Stimulated activated CD4-positive, alpha-beta T cell treated with anti-CD3 and anti-CD28 coated beads, Interleukin-1b, Interleukin-23, amount 100 ng/mL, for 1 hour (primary cell): ENCODE results near the gene SND1.

ENCODE experiments used
- DNase-seq, 2 donors: peaks; one replicate each; pipeline ENCODE4 v3.0.0-alpha.2; 2020; ENCODE audit warnings: low read depth in 2 of 2

The SND1 gene

DNA sequence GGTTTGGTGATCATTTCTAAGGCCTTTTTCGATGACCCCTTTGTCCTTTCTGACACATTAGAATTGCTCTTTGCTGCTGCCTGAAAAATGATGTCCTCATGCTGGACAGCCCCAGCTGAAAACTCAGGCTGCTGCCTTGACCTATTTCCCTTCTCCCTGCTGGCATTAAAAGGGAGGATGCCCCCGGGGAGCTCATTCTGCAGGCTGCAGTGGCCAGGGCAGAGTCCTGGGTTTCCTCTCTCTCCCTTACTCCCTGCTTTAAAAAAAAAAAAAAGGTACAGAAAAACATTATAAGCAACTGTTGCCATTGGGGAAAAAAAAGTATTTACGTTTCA lies 343.9 kb downstream of the SND1 start:
- DNase-seq, result no peak

DNA sequence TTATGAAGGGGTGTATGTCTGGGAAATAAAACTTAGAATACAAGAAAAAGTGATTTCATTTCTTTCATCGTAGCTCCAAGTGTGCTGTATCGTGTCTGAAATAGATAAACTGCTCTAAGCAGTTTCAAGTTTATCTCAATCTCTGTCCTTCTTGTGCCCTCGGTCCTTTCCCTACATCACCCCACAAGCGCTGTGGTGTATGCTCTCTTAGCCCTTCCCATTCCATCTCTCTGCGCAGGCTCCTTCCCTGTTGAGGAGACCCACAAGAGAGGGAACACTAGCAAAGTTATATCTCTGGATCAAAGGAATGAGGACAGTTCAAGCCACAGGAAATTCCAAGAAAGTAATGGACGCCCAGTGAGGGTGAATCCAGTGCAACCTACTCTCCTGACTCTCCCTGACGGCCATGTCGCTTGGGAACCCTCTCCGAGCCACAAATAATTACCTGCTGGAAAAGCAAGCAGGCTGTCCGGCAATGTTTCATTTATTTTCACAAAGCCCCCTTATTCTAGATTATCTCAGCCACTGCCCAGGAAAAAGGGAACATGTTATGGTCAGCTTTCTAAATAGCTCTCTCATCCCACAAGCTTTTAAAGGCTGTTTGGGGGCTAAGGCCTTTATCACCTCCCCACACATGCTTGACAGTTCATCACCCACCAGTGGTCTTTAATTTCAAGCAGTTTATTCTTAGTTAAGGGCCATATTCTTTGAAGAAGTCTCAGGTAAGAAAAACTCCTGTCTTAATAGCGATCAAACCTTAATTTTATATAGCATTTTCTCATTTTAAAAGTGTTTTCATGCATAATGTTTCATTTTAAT lies 344.5 kb downstream of the SND1 start:
- DNase-seq, result no peak

DNA sequence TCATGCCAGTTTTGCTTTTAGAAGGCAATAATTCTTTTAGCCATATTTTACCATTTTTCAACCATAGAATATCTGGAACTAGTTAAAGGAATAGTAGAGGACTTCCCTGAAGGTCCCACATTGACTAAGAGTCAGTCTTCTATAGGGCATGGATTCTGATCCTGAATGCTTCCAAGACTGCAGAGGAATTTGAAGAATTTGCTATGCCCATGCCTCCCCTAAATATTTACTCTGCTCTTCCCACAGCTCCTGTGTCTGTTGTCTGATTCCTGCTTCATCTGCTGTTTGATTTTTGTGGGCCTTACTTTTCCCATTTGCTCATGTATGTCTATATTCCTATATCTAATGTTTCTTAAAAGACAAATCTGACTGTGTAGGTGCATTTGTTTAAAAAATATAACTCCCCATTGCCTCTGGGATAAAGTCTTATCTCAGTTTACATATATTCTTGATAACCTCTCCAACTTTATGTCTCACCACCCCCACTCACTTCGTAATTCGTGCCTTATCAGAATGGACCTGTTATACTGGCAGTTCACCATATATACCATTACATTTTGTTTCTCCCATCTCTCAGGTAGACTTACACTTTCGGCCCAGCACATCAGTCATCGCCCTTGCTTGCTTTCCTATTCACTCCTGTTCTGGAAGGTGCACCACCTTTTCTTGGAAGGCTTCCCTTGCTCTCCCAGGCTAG lies 345.4 kb downstream of the SND1 start:
- no peak for DNase-seq

DNA sequence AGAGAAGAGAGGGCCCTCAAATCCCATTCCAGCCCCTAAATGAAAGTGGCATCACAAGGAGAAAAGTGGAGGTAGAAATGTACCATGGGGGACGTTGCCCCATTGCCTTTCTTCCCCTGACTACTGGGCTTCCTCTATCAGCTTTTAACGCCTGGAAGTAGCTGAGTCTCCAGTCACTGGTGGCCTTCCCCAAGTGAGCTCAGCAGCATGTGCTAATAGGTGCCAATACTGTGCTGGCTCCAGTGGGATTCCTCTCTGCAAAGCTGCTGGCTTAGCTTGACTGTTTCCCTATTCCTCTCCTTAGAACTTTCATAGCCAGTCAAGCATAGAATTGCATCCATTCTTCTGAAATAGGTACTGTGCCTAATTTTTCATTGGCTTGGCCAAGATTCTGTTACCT lies 346.7 kb downstream of the SND1 start:
- no peak for DNase-seq

DNA sequence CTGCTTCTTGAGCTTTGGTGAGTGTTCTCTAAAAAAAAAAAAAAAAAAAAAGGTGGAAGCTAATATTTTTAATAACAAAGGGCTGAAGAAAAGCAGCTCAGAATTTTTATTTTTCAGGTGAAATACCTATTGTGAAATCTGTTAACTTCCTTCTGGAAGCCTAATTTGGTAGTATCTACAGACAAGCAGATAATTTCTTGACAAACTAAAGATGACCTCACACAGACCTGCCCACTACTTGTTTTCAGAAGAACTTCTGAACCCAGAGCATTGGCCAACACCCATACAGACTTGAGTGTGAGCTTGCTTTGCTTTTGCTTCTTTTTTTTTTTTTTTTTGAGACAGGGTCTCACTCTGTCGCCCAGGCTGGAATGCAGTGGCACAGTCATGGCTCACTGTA lies 348.1 kb downstream of the SND1 start:
- DNase-seq, result no peak

DNA sequence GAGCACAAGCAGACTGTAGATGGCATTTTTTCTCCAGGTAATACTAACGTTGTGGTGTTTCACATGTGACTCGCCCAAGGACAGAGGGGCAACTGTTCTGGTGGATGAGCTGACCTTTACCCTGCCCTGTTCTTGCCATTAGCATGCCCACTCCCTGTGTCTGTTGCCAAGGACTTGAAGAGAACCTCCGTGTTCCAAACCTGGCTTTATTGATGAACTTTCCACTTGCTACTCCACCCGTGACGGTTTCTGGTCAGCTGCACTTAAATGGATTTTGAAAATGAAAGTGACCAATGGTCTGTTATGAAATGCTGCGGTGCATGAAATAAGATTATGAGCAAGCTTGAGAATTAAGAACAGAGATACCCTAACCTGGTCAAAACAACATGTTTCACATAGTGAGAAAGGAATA lies 348.9 kb downstream of the SND1 start:
- no peak for DNase-seq

DNA sequence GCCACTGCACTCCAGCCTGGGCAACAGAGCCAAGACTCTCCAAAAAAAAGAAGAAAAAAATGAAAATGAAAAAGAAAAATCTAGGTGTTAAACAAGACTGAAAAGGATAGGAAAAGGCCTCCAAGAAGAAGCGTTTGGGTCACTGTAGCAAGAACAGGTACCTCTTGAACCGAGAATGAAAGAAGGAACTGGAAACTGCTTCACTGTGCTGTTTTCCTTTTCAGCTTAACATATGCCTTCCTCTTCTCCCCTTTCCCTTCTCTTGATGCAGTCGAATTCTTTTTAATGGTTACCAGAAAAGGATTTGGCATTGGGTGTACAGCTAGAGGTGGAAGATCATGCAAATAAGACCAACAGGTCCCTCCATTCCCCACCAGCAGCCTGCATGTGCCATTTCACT lies 351.2 kb downstream of the SND1 start:
- no peak for DNase-seq

DNA sequence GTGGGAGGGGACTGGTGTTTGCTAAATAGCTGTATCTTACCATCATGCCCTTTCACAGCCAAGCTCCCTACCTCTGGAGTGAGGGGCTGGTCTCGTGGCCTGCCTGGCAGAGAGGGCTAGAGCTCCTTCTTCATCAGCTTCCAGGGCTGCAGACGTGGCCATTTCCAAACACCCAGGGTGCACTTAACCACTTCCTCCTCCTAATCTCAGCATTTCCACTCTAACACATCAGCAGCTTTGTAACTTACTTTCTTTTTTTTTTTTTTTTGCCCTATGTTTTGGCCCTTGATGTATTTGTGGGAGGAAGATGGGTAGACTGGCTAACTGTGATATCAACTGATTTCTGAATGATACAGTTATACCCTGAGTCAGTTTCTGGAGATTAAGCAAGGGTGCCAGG lies 351.8 kb downstream of the SND1 start:
- DNase-seq, result no peak

DNA sequence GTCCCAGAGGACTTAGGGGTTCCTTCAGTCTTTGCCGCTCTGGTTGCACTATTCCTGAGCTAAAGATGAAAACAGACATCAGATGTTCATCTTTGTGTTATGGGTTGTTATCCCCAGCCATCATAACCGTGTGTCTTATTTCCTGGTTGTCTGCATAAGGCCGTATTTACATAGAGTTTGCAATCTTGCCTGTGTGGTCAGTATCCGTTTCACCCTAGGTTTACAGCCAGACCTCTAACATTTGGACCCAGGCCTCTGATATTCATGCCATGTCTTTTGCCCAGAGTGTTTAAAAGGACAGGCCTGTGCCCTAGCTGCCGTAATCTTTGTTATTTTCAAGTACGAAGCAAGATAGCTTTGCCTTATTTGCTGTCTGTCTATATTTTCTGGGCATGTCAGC lies 352.6 kb downstream of the SND1 start:
- DNase-seq, result no peak

DNA sequence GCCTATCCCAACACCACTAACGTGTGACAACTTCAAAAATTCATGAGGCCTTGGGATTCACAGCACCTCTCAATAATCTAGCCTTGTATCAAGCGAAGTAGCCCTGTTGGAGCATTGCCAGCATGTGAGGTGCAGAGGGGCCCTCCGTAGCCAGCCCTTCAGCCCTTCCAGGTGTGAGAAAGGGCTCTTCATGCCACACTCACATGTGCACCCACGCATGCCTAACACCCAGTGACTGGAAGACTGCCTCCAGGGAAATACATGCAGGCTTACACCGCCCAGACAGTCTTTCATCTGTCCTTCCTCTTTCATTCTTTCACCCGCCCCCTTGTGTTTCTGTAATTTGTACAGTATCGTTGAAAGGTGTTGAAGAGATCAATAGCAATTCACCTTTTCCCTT lies 353.1 kb downstream of the SND1 start:
- DNase-seq, result no peak

DNA sequence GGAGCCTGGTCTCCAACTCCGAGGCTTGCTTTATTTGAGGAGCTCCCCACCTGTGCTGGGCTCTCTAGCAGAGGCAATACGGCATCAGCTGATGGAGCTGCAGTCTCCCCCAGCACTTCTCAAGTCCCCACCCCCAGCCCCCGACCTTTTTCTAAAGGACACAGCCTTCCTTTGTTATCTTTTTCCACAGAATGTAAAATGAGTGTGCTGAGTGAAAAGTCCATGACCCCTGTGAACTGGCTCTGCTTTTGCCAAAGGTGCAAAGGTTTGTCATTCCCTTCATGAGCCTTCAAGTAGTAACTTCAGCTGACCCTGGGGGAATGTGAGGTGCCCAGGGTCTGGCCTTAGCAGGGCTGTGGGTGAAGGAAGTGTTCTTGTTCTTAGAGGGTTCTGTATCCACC lies 353.8 kb downstream of the SND1 start:
- no peak for DNase-seq

DNA sequence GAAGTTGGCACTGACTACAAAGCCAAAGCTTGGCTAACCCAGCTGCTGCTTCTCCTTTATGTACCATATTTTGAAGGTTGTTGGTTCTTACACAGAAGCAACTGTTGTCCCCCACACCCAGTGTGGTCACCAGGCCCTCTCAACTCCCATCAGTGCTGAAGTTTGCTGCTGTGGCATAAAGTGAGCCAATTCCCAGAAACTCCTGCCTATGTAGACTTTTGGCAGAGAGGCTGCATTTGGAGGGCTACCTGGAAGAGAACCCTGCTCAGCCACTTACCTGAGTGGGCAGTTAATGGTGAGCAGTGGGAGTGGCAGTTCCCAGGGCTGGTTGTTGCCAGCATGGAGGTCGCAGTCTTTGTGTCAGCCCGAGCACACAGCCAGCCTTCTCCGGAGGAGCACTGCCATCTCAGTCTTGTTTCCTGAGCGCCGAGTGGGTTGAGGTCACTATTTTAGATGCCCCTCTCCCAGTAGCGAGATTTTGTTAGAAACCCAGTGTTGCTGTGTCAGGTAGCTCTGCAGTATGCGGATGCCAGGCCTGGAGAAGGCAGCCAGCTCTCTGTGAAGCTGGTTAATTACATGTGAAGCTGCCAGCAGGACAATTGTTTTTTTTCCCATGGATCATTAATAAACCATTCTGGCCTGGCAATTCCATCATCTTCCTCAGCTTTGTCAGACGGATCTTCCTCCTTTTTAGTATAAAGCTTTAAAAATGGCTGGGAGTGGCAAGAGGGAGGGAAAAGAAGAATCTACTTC lies 354.7 kb downstream of the SND1 start:
- no peak for DNase-seq

DNA sequence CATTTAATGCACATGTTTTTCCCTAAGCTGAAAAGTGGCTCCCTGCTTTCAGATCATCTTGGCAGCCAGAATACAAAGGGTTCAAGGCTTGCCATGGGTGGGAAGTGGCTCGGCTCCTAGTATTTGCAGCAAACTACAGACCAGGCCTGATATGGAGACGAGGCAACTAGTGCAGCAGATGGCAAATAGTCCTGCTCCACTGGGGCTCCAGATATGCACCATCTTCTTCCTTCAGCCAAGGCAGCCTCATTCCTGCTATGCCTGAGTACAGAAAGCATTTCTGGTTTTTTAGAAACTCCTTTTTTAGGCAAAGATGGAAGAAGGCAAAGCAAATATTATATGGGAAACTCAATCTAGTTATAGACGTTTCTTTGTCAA lies 355.3 kb downstream of the SND1 start:
- DNase-seq, result no peak

DNA sequence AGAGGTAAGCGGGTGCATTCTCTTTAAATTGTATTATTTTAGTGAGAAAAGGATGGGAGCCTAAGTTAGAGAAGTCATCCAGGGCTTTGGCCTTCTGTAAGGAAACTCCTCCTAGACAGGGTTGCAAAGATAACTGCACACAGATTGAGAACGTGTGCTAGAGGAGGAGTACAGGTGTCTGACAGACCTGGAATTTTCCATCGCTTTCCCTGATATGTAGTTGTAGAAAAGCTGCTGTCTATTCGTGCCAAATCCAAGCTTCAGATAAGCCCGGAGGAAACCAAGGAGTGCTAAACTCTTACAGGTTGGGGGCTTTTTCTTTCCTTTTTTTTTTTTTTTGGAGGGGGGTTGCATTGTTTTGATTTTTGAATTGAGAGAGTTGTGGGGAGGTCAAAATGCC lies 356.1 kb downstream of the SND1 start:
- DNase-seq, result no peak

DNA sequence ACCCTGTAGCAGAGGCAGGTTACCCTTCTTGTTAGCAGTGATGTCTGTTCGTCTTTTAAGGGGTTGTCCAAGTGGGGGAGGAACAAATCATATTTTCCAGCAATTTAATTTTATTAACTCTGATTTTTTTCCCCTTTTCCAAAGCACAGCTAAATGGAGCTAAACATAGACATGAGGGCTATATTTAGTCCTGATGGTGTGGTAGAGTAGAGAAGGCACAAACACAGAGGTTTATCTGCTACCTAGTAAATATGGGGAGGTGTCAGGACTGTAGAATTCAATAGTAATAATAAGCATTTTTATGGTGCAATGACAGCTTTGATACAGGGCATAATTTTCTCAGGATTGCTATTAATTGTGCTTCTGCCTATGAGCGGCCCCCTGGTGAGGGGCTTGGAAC lies 356.8 kb downstream of the SND1 start:
- DNase-seq, result no peak

DNA sequence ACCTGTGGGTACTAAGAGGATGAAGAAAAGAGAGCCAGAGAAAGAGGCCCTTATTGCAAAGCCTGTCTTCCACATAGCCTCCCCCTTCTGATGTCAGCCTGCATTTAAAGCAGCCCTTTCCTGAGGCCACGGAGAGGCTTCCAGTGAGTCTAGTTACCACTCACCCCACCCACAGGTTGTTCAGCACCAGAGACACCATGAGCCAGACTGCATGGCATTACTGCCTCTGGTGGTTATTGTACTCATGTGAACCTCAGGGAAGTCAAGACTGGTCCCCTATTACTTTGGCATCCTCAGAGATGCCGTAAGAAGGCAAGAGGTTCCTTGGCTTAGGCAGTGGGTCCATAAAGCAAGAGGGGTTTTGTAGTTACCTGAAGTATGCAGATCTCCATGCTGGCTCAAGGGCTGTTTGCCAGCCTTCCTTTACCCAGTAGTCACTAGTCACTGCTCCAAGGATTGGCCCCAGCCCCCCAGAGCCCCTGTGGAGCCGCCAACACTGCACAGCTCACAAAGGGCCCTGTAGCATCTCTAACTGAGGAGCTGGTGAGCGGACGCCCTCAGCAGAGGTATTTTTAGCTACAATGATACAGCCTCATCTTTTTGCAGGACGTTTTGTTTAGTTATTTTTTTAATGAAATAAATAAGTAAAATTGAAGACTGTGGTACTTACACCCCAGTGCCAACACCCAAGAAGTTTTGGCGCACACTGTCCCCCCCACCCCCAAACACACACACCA lies 358.6 kb downstream of the SND1 start:
- no peak for DNase-seq

DNA sequence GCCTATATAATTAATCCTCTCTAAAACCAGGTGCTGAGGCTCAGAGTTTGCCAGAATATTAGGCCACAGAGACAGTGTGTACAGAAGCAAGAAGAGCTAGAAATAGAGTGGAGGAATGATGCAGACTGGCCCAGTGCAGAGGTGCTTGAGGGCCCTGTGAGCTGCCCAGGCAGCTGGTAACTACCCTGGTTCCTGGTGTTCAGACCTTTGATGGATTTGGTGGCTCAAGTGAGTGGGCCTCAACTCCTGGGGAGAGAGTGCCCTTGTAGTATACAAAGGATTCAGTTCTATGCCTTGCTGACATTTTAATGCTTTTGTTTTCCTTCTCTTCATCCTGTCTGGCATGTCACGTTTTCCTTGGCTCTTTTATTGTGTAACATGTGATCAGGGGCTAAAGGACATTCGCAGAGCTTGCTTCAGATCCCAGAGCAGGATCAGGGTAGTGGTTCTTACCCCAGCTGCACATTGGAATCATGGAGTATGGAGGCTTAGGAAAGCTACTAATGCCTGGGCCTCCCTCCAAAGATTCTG lies 359.2 kb downstream of the SND1 start:
- no peak for DNase-seq

DNA sequence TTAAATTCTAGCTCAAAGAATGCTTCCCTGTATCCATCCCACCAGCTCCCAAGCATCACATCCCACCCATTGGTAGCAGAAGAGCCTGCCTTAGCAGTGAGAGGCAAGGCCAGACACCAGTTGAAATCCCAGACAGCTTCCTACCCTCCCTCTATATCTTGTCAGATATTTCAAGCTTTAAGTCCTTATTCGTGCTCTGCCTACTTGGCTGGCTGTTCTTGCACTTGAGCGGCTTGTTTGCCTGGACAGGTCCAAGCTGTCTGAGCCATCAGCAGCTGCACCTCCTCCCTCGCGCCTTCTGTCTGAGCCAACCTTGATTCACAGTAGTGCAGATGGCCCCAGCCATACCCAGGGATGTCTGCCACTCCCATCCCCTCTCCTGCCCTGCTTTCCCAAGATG lies 362.8 kb downstream of the SND1 start:
- no peak for DNase-seq

DNA sequence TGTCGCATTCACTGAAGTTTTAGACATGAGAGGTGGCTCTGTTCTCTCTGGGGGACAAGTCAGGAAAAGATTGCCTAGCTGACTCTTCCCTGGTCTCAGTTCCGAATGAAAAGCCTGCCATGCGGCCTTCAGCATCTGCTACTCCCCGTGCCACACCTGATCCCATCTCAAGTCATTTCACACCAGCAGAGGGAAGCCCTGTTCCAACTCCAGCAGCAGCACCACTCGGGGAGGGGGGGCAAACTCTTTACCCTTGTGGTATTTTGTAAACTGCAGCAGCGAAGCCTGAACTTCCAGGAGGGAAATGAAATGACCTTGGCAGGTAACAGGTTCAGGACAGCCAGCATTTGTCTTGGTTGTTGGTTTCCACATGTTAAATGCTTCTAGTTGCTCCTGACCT lies 365.5 kb downstream of the SND1 start:
- no peak for DNase-seq

DNA sequence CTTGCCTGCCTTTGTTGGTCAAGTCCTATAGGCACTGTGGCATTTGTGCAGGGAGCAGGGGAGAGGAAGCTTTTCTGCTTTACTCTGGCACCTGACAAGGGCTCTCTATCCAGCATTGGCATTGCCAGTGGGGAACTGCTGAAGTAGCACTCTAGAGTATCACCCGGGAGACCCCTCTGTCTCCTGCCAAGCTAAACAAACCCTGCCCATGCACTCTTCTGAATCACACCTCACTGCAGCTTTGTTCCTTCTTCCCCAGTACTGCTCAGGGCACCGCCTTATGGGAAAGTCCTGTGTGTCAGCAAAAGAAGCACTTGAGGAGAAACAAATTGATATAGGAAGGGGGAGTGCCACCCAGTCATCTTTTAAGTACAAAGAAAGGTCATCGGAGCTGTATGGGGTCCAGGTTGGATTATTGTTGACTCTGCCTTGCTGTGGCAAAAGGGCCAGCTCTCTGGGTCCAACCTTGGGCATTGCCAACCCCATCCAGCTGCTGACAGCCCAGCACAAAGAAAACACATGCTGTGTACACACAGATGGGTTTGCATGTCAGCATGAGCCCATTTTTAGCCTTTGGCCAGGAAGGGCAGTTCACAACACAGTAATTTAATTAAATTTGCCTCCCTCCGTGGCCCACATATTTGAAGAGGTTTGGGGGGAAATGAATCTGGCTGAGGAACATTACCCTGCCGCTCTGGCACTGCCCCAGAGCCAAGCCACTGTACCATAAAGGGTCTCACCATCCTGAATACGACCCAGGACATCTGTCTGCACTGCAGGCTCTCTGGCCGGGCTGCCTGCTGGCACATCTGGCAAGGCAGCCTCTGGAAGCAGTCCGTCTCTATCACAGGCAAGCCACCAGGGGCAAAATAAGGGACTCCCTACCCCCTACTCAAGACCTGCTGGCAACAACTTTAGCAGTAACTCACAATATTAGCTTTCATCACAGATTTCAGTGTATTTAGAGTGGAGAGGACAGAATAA lies 366.2 kb downstream of the SND1 start:
- DNase-seq, result no peak

DNA sequence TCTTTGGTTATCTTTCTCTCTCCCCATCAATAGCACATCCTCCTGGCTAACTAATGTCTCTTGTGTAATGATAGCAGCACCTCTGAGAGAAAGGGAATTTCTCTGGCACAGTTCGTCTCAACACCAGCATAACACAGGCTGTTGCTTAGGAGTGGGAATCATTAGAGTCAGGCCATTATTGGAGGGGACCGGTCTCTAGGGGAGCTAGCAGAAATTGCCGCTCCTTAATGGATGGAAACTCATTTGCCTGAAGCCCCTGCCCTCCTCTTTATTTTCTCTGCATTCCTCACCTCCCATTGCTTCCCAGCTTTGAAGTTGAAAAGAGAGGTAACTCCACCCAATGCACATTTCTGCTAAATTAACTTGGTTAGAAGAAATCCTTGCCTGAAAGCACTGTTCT lies 367.3 kb downstream of the SND1 start:
- DNase-seq, result no peak
